Activated naive CD4-positive, alpha-beta T cell treated with anti-CD3 and anti-CD28 coated beads, Interleukin-2, amount 10 ng/mL, durations not matched to agents 7 days and 5 days (primary cell): ENCODE data around the gene GUCD1.
A peak's percentile ranks its signal among the peaks of the same experiment; 100 is the strongest.
"Not testable (repeated sequence)": the region's sequence is repeated elsewhere in the genome, so short reads cannot be mapped to it uniquely, and the experiment has no call there.

ENCODE experiments used
- CTCF ChIA-PET: fragments of 350-600 bp; sonication (Branson Sonifier 250); formaldehyde crosslinking; loops from one replicate; lab custom pipeline; 2021; ENCODE audit warnings: antibody characterized with exemption; lab: Charles Lee
- DNase-seq: peaks from one replicate; pipeline ENCODE4 v3.0.0-alpha.2; 2020
- H3K27ac Mint-ChIP-seq: one replicate; pipeline ENCODE4 v1.8.0; 2021; ENCODE audit warnings: mild to moderate bottlenecking, moderate library complexity, mixed read lengths
- H3K27me3 Mint-ChIP-seq: one replicate; pipeline ENCODE4 v1.8.0; 2021; ENCODE audit warnings: mild to moderate bottlenecking, mixed read lengths
- H3K36me3 Mint-ChIP-seq: one replicate; pipeline ENCODE4 v1.8.0; 2021; ENCODE audit warnings: mixed read lengths
- H3K4me1 Mint-ChIP-seq: one replicate; pipeline ENCODE4 v1.8.0; 2021; ENCODE audit warnings: mixed read lengths
- H3K4me3 Mint-ChIP-seq: one replicate; pipeline ENCODE4 v1.8.0; 2021; ENCODE audit warnings: mild to moderate bottlenecking, moderate library complexity, mixed read lengths
- H3K9me3 Mint-ChIP-seq: one replicate; pipeline ENCODE4 v1.8.0; 2021; ENCODE audit warnings: mixed read lengths

GUCD1 gene

GRCh38 chr22:24554313-24555164 is at the start of gene GUCD1:
Gene GUCD1 (minus strand): TSS chr22:24555138. CDS start chr22:24554991, 147 bp downstream.
- DNase-seq = peak; percentile 59
- CTCF ChIA-PET = no interaction called here
- H3K9me3 Mint-ChIP-seq = no peaks in the 10 kb centered on the region
- H3K4me1 Mint-ChIP-seq = peaks cover 72% of the 10 kb centered on the region
- peak within 1 kb of the TSS; percentile 99 for H3K27ac Mint-ChIP-seq
- H3K36me3 Mint-ChIP-seq = peaks cover 42% of the 10 kb centered on the region
- H3K27me3 Mint-ChIP-seq = no peaks in the 10 kb centered on the region
- peak within 1 kb of the TSS; percentile 96 for H3K4me3 Mint-ChIP-seq

GRCh38 chr22:24603770-24604629 is 49.1 kb upstream of the GUCD1 start:
- Mint-ChIP-seq H3K27ac (peak overlapping the region; percentile 89), H3K4me1 (peaks cover 63% of the 10 kb centered on the region), H3K4me3 (peak overlapping the region; percentile 19)
- H3K36me3 Mint-ChIP-seq, H3K9me3 Mint-ChIP-seq, CTCF ChIA-PET, H3K27me3 Mint-ChIP-seq: not testable (repeated sequence)
- peak; percentile 41 for DNase-seq

GRCh38 chr22:24602847-24603769 is 48.2 kb upstream of the GUCD1 start, which contains the start of gene GGT1:
Gene GGT1 (plus strand): TSS chr22:24603193. CDS start chr22:24611082, 7,889 bp downstream.
- H3K9me3 Mint-ChIP-seq, DNase-seq, CTCF ChIA-PET: not testable (repeated sequence)

GRCh38 chr22:24602105-24602749 is 47.3 kb upstream of the GUCD1 start:
- H3K27me3 Mint-ChIP-seq, DNase-seq, H3K4me3 Mint-ChIP-seq, CTCF ChIA-PET, H3K27ac Mint-ChIP-seq, H3K36me3 Mint-ChIP-seq, H3K9me3 Mint-ChIP-seq: not testable (repeated sequence)
- H3K4me1 Mint-ChIP-seq = peaks cover 46% of the 10 kb centered on the region

More at GRCh38 chr22:24602847-24603769, 48.2 kb upstream of the GUCD1 start, which contains the start of gene GGT1:
- Mint-ChIP-seq H3K4me1 (peaks cover 55% of the 10 kb centered on the region), H3K27ac (peak within 1 kb of the TSS; percentile 89), H3K4me3 (peak within 1 kb of the TSS; percentile 19)
- not testable (repeated sequence) for H3K36me3 Mint-ChIP-seq, H3K27me3 Mint-ChIP-seq

GRCh38 chr22:24601217-24602104 is 46.5 kb upstream of the GUCD1 start:
- H3K4me1 Mint-ChIP-seq = peaks cover 43% of the 10 kb centered on the region

GRCh38 chr22:24599958-24600715 is 45.2 kb upstream of the GUCD1 start:
- not testable (repeated sequence) for H3K9me3 Mint-ChIP-seq, DNase-seq, H3K27me3 Mint-ChIP-seq, H3K4me3 Mint-ChIP-seq, H3K36me3 Mint-ChIP-seq, H3K27ac Mint-ChIP-seq
- H3K4me1 Mint-ChIP-seq = peaks cover 41% of the 10 kb centered on the region
- CTCF ChIA-PET = interaction anchor here (1.2 kb wide), 1 partner anchor 35 kb away, joined by 4 read pairs; no protein-coding TSS in a partner anchor

More at GRCh38 chr22:24601217-24602104, 46.5 kb upstream of the GUCD1 start:
- peak; percentile 46 for DNase-seq
- Mint-ChIP-seq H3K36me3 (no peaks in the 10 kb centered on the region), H3K27ac (no peak overlapping the region), H3K27me3 (no peaks in the 10 kb centered on the region), H3K4me3 (no peak overlapping the region), H3K9me3 (no peaks in the 10 kb centered on the region)
- CTCF ChIA-PET = interaction anchor here (1.2 kb wide), 1 partner anchor 34 kb away, joined by 4 read pairs; no protein-coding TSS in a partner anchor

- DNase-seq = no peak
- CTCF ChIA-PET = no interaction called here
These were observed 44.6 kb upstream of the GUCD1 start for GRCh38 chr22:24599514-24599913.

GRCh38 chr22:24597076-24597475 is 42.1 kb upstream of the GUCD1 start:
- H3K4me3 Mint-ChIP-seq, H3K27ac Mint-ChIP-seq, H3K36me3 Mint-ChIP-seq, H3K9me3 Mint-ChIP-seq, CTCF ChIA-PET, DNase-seq: not testable (repeated sequence)
- H3K27me3 Mint-ChIP-seq = peaks cover 25% of the 10 kb centered on the region
- peaks cover 22% of the 10 kb centered on the region for H3K4me1 Mint-ChIP-seq

More at GRCh38 chr22:24599514-24599913, 44.6 kb upstream of the GUCD1 start:
- H3K9me3 Mint-ChIP-seq = no peaks in the 10 kb centered on the region
- peaks cover 4% of the 10 kb centered on the region for H3K27me3 Mint-ChIP-seq
- no peak overlapping the region for H3K27ac Mint-ChIP-seq
- H3K36me3 Mint-ChIP-seq = no peaks in the 10 kb centered on the region
- H3K4me3 Mint-ChIP-seq = no peak overlapping the region
- H3K4me1 Mint-ChIP-seq = peaks cover 37% of the 10 kb centered on the region

- peaks cover 37% of the 10 kb centered on the region for H3K27me3 Mint-ChIP-seq
- no peak overlapping the region for H3K27ac Mint-ChIP-seq
- no peak for DNase-seq
- no peak overlapping the region for H3K4me3 Mint-ChIP-seq
- H3K4me1 Mint-ChIP-seq = peaks cover 11% of the 10 kb centered on the region
- no peaks in the 10 kb centered on the region for H3K36me3 Mint-ChIP-seq
- H3K9me3 Mint-ChIP-seq = no peaks in the 10 kb centered on the region
- CTCF ChIA-PET = no interaction called here
These were observed 40.9 kb upstream of the GUCD1 start for GRCh38 chr22:24595863-24596262.

GRCh38 chr22:24595228-24595627 is 40.3 kb upstream of the GUCD1 start:
- Mint-ChIP-seq H3K4me1 (peaks cover 8% of the 10 kb centered on the region), H3K27me3 (peaks cover 44% of the 10 kb centered on the region), H3K4me3 (no peak overlapping the region), H3K9me3 (no peaks in the 10 kb centered on the region), H3K27ac (no peak overlapping the region), H3K36me3 (no peaks in the 10 kb centered on the region)
- DNase-seq = no peak
- CTCF ChIA-PET = no interaction called here

- Mint-ChIP-seq H3K36me3 (no peaks in the 10 kb centered on the region), H3K27me3 (peaks cover 45% of the 10 kb centered on the region), H3K4me1 (peaks cover 8% of the 10 kb centered on the region), H3K27ac (no peak overlapping the region), H3K4me3 (no peak overlapping the region), H3K9me3 (no peaks in the 10 kb centered on the region)
- CTCF ChIA-PET = no interaction called here
- no peak for DNase-seq
These were observed 39.7 kb upstream of the GUCD1 start for GRCh38 chr22:24594569-24595120.
